HEK293 (cell line): ENCODE data around the gene LAD1.

Experiments
- CTCF ChIA-PET: fragments of 350-600 bp; formaldehyde crosslinking; extraction: SDS; loops from one replicate; lab custom pipeline; 2021; ENCODE audit warnings: antibody characterized with exemption; lab: Yijun Ruan, JAX
- POLR2A ChIA-PET: fragments of 300-600 bp; formaldehyde crosslinking; extraction: SDS; loops from one replicate; lab custom pipeline; 2020; ENCODE audit warnings: antibody characterized with exemption, inconsistent platforms; lab: Yijun Ruan, JAX
- H3K27ac ChIP-seq: fragments of 200-500 bp; sonication (Bioruptor generic); 2 replicates; pipeline ENCODE4 v1.5.1; 2014; ENCODE audit warnings: low read depth, low read length, control low read depth, inconsistent platforms; ENCODE audit errors: extremely low read depth
- H3K36me3 ChIP-seq, 2 experiments: fragments of 200-500 bp in 1 of 2; sonication (Bioruptor generic) in 1 of 2; 1 replicate in 1 of 2; 2 replicates in 1 of 2; pipeline ENCODE4 v1.5.1; 2014 to 2017; ENCODE audit warnings: inconsistent platforms in 2 of 2, low read length in 2 of 2; ENCODE audit not compliant: control insufficient read depth in 2 of 2, insufficient read depth in 1 of 2
- H3K4me1 ChIP-seq: fragments of 200-500 bp; sonication (Bioruptor generic); 2 replicates; pipeline ENCODE4 v1.5.1; 2014; ENCODE audit warnings: mild to moderate bottlenecking, low read length, inconsistent platforms; ENCODE audit not compliant: control insufficient read depth, insufficient read depth
- H3K4me3 ChIP-seq: 2 replicates; pipeline ENCODE4 v1.5.1; 2011; ENCODE audit warnings: low read depth, mild to moderate bottlenecking, control low read depth, low read length, moderate library complexity
- H3K9me3 ChIP-seq: fragments of 200-500 bp; sonication (Bioruptor generic); 2 replicates; pipeline ENCODE4 v1.5.1; 2014; ENCODE audit warnings: low read depth, low read length, inconsistent platforms; ENCODE audit not compliant: control insufficient read depth, insufficient read depth
- EGR2 ChIP-seq: fragments of 450-650 bp; formaldehyde crosslinking; IDR thresholded peaks from 2 replicates; pipeline ENCODE4 v1.5.1; 2016; ENCODE audit warnings: low read depth, missing biosample characterization, missing genetic modification characterization
- ELK4 ChIP-seq: IDR thresholded peaks from 2 replicates; pipeline ENCODE4 v1.6.1; 2011; ENCODE audit warnings: mild to moderate bottlenecking, low read depth, low read length, borderline replicate concordance
- GFI1B ChIP-seq: fragments of 450-650 bp; formaldehyde crosslinking; IDR thresholded peaks from 2 replicates; pipeline ENCODE4 v1.5.1; 2016; ENCODE audit warnings: missing biosample characterization, missing genetic modification characterization
- OSR2 ChIP-seq: fragments of 450-650 bp; formaldehyde crosslinking; IDR thresholded peaks from 2 replicates; pipeline ENCODE4 v1.5.1; 2016; ENCODE audit warnings: missing biosample characterization, missing genetic modification characterization
- PRDM1 ChIP-seq: fragments of 450-650 bp; formaldehyde crosslinking; IDR thresholded peaks from 2 replicates; pipeline ENCODE4; 2016; ENCODE audit warnings: missing biosample characterization, missing genetic modification characterization
- PRDM6 ChIP-seq: fragments of 450-650 bp; formaldehyde crosslinking; IDR thresholded peaks from 2 replicates; pipeline ENCODE4 v1.5.1; 2017; ENCODE audit warnings: missing biosample characterization, missing genetic modification characterization
- SCRT1 ChIP-seq: fragments of 450-650 bp; formaldehyde crosslinking; IDR thresholded peaks from 2 replicates; pipeline ENCODE4 v1.5.1; 2016; ENCODE audit warnings: missing biosample characterization, missing genetic modification characterization, borderline replicate concordance
- ZBTB21 ChIP-seq: fragments of 450-650 bp; formaldehyde crosslinking; IDR thresholded peaks from 2 replicates; pipeline ENCODE4 v1.5.1; 2017; ENCODE audit warnings: missing biosample characterization, missing genetic modification characterization
- ZBTB44 ChIP-seq: fragments of 450-650 bp; IDR thresholded peaks from 2 replicates; pipeline ENCODE4 v1.5.1; 2018; ENCODE audit warnings: missing biosample characterization, mild to moderate bottlenecking, missing genetic modification characterization
- ZBTB49 ChIP-seq: fragments of 450-650 bp; formaldehyde crosslinking; IDR thresholded peaks from 2 replicates; pipeline ENCODE4 v1.5.1; 2016; ENCODE audit warnings: missing biosample characterization, missing genetic modification characterization, low read depth
- ZFP41 ChIP-seq: fragments of 450-650 bp; formaldehyde crosslinking; IDR thresholded peaks from 2 replicates; pipeline ENCODE4 v1.5.1; 2016; ENCODE audit warnings: missing biosample characterization, missing genetic modification characterization, borderline replicate concordance
- ZNF174 ChIP-seq: fragments of 450-650 bp; formaldehyde crosslinking; IDR thresholded peaks from 2 replicates; pipeline ENCODE4 v1.5.0; 2017; ENCODE audit warnings: missing biosample characterization, mild to moderate bottlenecking, missing genetic modification characterization
- ZNF19 ChIP-seq: fragments of 450-650 bp; formaldehyde crosslinking; IDR thresholded peaks from 2 replicates; pipeline ENCODE4; 2016; ENCODE audit warnings: missing biosample characterization, missing genetic modification characterization, low read depth
- ZNF555 ChIP-seq: fragments of 450-650 bp; formaldehyde crosslinking; conservative IDR thresholded peaks from 2 replicates; pipeline ENCODE4 v1.5.1; 2017; ENCODE audit warnings: missing biosample characterization, mild to moderate bottlenecking, missing genetic modification characterization, inconsistent platforms
- ZNF626 ChIP-seq: fragments of 450-650 bp; sonication (Bioruptor Pico); formaldehyde crosslinking; IDR thresholded peaks from 2 replicates; pipeline ENCODE4 v1.5.1; 2018; ENCODE audit warnings: missing biosample characterization, missing genetic modification characterization, inconsistent platforms
- TF ChIP-seq, protein P1 (sequence below): fragments of 450-650 bp; formaldehyde crosslinking; IDR thresholded peaks from 2 replicates; pipeline ENCODE4 v1.5.1; 2016; ENCODE audit warnings: missing biosample characterization, missing genetic modification characterization
- TF ChIP-seq, protein P2 (sequence below): fragments of 450-650 bp; formaldehyde crosslinking; IDR thresholded peaks from 2 replicates; pipeline ENCODE4 v1.5.1; 2016; ENCODE audit warnings: missing biosample characterization, missing genetic modification characterization

The LAD1 gene

DNA sequence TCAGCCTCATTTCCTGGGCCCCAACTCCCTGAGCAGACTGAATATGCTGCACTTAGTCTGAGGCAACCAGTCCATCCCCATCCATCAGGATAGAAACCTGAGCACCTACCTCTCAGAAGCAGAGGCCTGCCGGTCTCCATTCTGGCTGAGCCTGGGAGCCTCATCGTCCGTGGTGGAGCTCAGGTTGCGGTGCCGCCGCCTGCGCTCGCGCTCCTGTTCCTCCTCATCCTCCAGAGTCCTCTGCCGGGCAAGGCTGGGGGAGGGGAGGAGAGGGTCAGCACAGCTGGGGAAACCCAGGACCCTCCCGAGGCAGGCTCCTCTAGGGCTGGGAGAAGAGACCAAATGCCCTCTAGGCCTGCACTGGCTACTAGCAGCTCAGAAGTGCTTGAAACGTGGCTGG is 10.1 kb downstream of the LAD1 start:
- no peak overlapping the region for H3K27ac ChIP-seq
- H3K9me3 ChIP-seq = no peaks in the 10 kb centered on the region
- H3K36me3 ChIP-seq = no peaks in the 10 kb centered on the region
- POLR2A ChIA-PET = interaction anchor here (0.8 kb wide), 1 partner anchor 112 kb away, joined by 3 read pairs; no protein-coding TSS in a partner anchor
- TF ChIP-seq ZNF555 (tag by site-specific recombination) (no peak), ZNF19 (tag by site-specific recombination) (no peak), ZBTB49 (tag by site-specific recombination) (no peak), SCRT1 (tag by site-specific recombination) (no peak), PRDM6 (tag by site-specific recombination) (no peak), ZBTB21 (tag by site-specific recombination) (no peak), EGR2 (tag by site-specific recombination) (no peak), PRDM1 (tag by site-specific recombination) (no peak), GFI1B (tag by site-specific recombination) (no peak), ELK4 (no peak), ZNF174 (no peak), ZNF626 (no peak), ZFP41 (tag by site-specific recombination) (no peak), OSR2 (tag by site-specific recombination) (no peak), ZBTB44 (tag by site-specific recombination) (no peak)
- TF ChIP-seq, protein P1, sequence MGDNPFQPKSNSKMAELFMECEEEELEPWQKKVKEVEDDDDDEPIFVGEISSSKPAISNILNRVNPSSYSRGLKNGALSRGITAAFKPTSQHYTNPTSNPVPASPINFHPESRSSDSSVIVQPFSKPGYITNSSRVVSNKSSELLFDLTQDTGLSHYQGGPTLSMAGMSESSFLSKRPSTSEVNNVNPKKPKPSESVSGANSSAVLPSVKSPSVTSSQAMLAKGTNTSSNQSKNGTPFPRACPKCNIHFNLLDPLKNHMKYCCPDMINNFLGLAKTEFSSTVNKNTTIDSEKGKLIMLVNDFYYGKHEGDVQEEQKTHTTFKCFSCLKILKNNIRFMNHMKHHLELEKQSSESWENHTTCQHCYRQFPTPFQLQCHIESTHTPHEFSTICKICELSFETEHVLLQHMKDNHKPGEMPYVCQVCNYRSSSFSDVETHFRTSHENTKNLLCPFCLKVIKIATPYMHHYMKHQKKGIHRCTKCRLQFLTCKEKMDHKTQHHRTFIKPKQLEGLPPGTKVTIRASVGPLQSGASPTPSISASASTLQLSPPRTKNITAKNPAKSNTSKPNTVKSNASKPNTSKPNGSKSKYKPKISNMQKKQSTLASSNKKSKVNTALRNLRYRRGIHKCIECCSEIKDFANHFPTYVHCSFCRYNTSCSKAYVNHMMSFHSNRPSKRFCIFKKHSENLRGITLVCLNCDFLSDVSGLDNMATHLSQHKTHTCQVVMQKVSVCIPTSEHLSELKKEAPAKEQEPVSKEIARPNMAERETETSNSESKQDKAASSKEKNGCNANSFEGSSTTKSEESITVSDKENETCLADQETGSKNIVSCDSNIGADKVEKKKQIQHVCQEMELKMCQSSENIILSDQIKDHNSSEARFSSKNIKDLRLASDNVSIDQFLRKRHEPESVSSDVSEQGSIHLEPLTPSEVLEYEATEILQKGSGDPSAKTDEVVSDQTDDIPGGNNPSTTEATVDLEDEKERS (tag by site-specific recombination) = no peak
- TF ChIP-seq, protein P2, sequence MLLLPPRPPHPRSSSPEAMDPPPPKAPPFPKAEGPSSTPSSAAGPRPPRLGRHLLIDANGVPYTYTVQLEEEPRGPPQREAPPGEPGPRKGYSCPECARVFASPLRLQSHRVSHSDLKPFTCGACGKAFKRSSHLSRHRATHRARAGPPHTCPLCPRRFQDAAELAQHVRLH (tag by site-specific recombination) = no peak
- H3K4me3 ChIP-seq = no peak overlapping the region
- CTCF ChIA-PET = interaction anchor here (0.5 to 1.4 kb wide), 7 partner anchors 20 to 484 kb away, joined by 3 to 4 read pairs (median 4); no protein-coding TSS in a partner anchor
- no peaks in the 10 kb centered on the region for H3K4me1 ChIP-seq
